ENCODE measurements around the gene DET1.

GRCh38 chr15:88487178-88487795 lies 59.2 kb downstream of the DET1 start:
- TF ChIP-seq POLR2A (IDR thresholded peaks at IDR 0.05; ENCODE audit: low read depth, low read length) (no peak), TAF1 (IDR thresholded peaks at IDR 0.05; ENCODE audit: borderline replicate concordance, low read depth, low read length) (no peak)

Measured in GM12892 (cell line).